ENCODE measurements around the gene DAZAP1.

- TF ChIP-seq CTCF (IDR thresholded peaks at IDR 0.05; ENCODE audit: low read depth, low read length, missing input control) (no peak), SP1 (IDR thresholded peaks at IDR 0.05) (no peak), RAD21 (IDR thresholded peaks at IDR 0.05) (no peak), YY1 (IDR thresholded peaks at IDR 0.05) (no peak), ATF3 (IDR thresholded peaks at IDR 0.05) (no peak), JUND (IDR thresholded peaks at IDR 0.05) (no peak), NR2F2 (IDR thresholded peaks at IDR 0.05) (no peak), REST (IDR thresholded peaks at IDR 0.05) (no peak), MAX (IDR thresholded peaks at IDR 0.05) (no peak), HNF4G (IDR thresholded peaks at IDR 0.05) (no peak), EGR1 (IDR thresholded peaks at IDR 0.05; ENCODE audit: low read depth in 2 of 2) (no peak)
These were observed 4.1 kb downstream of the DAZAP1 start for GRCh38 chr19:1411255-1412191.
